Hypothalamus (tissue), 51 donors: ENCODE data around the gene CDO1.
A peak's percentile ranks its signal among the peaks of the same experiment; 100 is the strongest.
"Not testable (repeated sequence)": the region's sequence is repeated elsewhere in the genome, so short reads cannot be mapped to it uniquely, and the experiment has no call there.

Experiments used
- DNase-seq, 51 donors: peaks; one replicate each; lab custom pipeline; 2025; lab: John Stamatoyannopoulos, UW

Gene CDO1

GRCh38 chr5:115831163-115831768, 14.8 kb upstream of the CDO1 start:
- peak in 7 of 51 donors; percentile 3 to 20 (median 10) for DNase-seq

DNA sequence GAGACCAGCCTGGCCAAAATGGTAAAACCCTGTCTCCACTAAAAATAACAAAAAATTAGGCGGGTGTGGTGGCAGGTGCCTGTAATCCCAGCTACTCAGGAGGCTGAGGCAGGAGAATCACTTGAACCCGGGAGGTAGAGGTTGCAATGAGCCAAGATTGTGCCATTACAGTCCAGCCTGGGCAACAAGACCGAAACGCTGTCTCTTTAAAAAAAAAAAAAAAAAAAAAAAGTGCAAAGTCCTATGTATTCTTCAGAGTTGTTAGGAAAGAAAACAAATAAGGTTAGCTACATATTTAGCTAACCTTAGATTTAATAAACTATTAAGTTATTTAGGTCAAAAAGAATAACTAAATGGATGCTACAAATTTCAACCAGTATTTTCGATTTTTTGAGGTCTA, 13.5 kb upstream of the CDO1 start:
- DNase-seq = no peak

DNA sequence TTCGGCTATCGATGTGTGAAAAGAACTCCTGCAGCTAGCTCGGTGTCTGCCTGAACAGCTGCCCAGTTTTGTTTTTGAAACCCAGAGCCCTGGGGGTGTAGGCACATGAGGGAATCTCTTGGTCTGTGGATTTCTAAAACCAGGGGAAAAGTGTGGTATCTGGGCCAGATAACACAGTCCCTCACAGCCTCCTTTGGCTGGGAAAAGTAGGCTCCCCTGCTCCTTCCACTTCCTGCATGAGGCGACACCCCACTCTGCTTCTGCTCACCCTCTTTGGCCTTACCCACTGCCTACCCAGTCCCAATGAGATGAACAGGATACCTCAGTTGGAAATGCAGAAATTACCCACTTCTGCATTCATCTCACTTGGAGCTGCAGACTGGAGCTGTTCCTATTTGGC, 9.5 kb upstream of the CDO1 start:
- DNase-seq = no peak

- not testable (repeated sequence) for DNase-seq
Observed at GRCh38 chr5:115824983-115825382, 8.5 kb upstream of the CDO1 start.

GRCh38 chr5:115820846-115821245, 4.4 kb upstream of the CDO1 start:
- DNase-seq = no peak

GRCh38 chr5:115818821-115819220, 2.4 kb upstream of the CDO1 start:
- peak in 25 of 51 donors; percentile 3 to 61 (median 19) for DNase-seq

DNA sequence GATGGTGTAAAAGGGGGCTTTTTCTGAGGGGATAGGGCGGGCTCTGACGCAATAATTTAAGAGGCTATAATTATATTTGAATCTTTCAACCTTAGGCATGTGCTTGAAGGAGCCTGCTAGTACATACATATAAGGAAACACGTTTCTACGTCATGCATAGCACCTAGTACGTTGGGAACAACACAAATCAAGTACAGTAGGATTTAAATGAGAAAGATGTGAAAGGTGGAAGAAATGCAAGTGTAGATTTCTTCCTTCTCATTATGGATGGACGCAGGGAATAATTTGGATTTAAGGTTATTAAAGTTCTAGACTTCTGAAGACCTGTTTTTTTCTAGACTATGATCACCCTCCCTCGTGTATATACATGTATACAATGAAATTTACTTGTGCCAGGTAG, 927 bp upstream of the CDO1 start:
- no peak for DNase-seq

DNA sequence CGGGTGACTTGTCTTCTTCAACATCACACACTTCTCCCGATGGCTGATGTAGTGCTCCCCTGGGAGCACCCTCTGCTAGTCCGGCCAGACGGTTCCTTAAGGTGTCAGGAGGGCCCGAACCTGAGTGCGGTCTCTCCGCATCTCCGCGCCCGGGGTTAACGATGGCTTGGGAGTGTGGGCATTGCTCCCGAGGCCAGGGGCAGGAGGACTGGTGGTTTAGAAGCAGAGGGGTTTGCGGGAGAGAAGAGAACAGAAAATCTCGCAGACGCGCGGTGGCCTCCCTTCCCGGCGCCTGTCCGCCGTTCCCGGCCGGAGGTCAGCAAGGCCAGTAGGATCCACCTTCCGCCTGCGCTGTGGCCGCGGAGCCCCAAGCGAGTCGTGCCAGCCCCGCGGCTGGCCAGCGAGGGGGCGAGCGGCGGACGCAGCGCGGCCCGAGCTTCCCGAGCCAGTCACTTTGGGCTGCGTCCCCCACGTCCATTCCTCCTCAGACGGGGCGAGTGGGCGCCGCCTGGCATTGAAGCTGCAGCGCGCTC, 700 bp downstream of the CDO1 start:
- peak in 12 of 51 donors; percentile 6 to 64 (median 39) for DNase-seq

DNA sequence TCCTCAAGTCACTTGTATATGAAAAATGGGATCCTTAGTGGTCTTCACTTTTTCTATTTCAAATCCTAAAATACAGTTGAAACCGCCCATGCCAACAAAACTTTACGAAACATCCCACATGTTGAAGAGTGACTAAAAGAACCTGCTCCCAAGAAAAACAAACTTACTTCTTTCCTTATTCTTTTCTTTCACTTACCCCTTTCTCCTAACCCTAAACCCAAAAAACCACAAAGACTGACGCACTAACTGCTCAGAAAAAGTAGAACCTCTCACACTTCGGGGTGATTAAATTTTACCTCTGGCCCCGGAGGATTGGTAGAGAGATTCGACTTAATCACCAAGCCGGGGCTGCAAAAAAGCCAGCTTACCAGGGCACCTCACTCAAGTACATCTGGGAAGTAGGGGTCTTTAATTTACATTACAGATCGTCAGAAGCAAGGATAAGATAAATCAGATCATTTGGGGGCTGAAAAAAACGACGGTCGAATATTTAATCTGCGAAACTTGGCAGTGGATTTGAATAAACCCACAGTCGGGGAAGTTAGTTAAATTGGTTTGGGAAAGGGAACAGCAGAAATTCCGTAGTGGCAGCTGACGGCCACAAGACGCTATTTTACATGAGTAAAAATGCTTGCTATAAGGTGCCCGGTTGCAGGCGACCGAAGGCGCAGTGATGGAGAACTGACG, 1.3 kb downstream of the CDO1 start:
- DNase-seq = peak in 1 of 51 donors; percentile 45

DNA sequence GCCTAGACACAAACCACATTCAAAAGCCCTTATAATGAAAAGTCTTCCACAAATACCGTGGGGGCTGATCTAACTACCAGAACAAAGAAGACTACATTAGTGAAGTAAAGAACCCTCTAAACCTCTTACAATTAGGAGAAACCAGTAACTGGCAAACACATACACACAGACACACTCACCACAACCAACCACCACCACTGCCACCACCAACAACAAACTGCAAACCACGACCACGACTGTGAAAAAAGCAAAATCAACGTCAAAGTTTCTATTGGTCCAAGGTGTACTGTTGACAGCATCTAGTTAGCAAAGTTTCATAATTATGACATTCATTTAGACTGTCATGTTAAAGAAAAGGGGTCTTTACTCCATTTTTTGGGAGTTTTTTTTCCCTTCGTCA, 2.7 kb downstream of the CDO1 start:
- no peak for DNase-seq

DNA sequence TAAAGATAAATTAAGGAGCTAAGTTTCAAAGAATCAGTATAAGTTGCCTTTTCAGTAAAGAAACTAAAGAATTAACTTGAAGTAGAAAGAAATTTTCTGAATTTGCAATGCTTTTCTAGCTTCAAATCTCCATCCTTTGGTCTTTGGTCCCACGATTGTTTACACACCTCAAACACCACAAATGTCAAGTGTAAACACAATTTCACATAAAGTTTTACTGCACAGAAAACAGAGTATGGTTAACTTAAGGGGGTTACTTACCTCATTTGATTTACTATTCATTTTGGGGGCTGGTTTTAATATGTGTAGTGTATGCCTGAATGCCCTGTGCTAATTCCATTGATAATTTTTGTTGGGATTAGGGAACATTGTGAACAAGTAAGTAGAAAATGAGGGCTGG, 4.1 kb downstream of the CDO1 start:
- no peak for DNase-seq

- no peak for DNase-seq
Observed at GRCh38 chr5:115811406-115811805, 5.1 kb downstream of the CDO1 start.

GRCh38 chr5:115810761-115811160, 5.7 kb downstream of the CDO1 start:
- DNase-seq = no peak

- no peak for DNase-seq
Observed at GRCh38 chr5:115809946-115810345, 6.5 kb downstream of the CDO1 start.

DNA sequence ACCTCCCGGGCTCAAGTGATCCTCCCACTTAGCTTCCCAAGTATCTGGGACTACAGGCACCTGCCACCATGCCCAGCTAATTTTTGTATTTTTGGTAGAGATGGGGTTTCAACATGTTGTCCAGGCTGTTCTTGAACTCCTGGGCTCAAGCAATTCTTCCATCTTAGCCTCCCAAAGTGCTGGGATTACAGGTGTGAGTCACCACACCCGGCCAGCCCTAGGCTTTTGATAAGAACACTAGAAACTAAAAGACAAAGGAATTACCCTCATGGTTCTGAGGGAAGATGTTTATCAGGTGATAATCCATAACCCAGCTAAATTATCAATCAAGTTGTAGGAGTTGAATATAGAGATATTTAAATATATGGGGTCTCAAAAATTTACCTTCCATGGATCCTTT, 8.4 kb downstream of the CDO1 start:
- DNase-seq = not testable (repeated sequence)

DNA sequence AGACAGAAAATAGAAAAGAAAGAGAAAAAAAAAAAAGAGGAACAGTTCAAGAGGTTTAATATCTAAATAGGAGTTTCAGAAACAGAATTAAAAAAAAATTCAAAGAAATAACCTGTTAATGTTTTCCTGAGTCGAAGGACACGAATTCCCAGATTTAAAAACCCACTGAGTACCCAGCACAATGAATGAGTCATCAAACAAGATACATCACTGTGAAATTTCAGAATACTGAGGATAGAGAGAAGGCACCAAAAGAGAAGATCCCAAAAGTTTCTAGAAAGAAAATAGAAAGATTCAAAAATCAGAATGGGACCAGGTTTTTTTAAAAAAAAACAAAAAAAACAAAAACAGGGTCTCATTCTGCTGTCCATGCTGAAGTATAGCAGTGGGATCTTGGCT, 8.8 kb downstream of the CDO1 start:
- no peak for DNase-seq

DNA sequence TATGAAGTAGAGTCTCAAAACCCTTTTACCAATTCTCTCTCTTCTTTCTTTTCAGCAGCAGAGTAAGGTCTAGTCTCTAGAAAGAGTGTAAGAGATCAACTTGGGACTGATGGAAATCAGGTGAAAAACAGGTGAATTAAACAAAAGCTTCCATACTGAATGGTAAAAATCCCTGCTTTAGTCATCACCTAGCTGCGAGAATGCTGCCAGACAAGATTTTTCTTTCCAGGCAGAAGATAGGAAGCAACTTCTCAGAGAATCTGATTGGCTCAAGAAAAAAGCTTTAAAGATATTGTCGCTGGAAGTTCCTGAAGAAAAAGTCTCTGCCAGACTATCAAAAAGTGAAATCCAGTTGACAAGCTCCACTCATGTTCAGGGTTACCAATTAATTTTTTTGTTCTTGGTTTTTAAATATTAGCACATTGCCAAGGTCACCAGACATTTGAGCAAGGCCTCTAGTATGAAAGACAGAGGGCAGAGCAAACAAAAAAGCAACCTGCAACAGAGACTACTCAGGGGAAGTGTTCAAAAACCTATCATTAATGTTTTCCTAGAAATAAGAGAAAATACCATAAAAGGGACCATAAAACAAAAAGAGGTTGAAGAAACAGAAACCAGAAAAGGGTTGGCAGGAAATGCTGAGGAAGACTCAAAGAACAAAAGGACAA, 9.3 kb downstream of the CDO1 start:
- DNase-seq = no peak

- no peak for DNase-seq
Observed at GRCh38 chr5:115801984-115802383, 14.5 kb downstream of the CDO1 start.

DNA sequence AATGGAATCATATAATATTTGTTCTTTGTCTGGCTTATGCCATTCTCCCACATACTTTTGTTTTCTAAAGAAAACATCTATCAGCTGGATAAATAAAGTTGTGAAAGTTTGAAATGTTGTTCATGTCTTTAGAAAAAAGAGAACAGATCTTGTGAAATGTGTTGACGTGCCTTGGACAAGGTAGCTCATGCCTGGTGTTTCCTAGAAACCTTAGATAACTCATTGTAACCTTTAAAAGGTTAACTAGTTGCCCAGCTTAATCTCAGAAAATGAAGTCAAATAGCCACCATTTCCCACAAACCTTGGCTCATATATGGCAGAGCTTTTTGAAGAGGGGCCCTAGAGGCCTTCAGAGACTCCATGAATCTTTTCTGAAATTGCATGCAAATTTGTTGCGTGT, 15.3 kb downstream of the CDO1 start:
- DNase-seq = no peak

GRCh38 chr5:115800108-115800507, 16.4 kb downstream of the CDO1 start:
- no peak for DNase-seq

DNA sequence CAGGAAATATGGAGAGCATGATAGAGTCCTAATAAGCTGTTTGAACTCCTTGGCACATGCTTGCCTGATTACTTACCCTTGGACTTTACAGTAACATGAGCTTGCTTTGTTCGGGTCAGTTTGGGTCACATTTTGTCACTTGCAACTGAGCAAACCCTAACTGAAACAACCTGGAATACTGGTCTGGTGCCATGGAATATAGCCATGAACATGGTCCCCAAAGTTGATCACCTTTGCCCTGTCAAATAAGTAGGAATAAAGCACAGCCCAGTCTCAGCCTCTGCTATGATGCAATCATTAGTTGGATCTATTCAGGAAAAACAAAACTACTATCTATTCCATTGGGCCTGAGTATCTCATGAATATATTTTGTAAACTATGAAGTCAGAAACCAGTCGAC, 18.2 kb downstream of the CDO1 start:
- no peak for DNase-seq

GRCh38 chr5:115796656-115797055, 19.8 kb downstream of the CDO1 start:
- DNase-seq = no peak
